Epidermal melanocyte (primary cell): ENCODE measurements around the gene SYN1.
A peak's percentile ranks its signal among the peaks of the same experiment; 100 is the strongest.

Source experiments
- DNase-seq: peaks from one replicate; pipeline ENCODE4 v3.0.0; 2011; ENCODE audit warnings: low spot score; ENCODE audit not compliant: insufficient read length

Gene SYN1

DNA sequence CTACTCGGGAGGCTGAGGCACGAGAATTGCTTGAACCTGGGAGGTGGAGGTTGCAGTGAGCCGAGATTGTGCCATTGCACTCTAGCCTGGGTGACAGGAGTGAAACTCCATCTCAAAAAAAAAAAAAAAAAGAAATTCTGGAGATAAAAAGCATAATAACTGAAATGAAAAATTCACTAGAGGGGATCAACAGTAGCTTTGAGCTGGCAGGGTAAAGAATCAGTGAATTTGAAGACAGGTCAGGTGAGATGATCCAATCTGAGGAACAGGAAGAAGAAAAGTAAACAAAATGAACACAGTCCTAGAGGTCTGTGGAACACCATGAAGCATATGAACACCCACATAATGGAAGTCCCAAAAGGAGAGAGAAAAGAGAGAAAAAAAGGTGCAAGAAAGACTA lies 22.4 kb downstream of the SYN1 start:
- no peak for DNase-seq

- no peak for DNase-seq
These were observed 23.4 kb downstream of the SYN1 start for GRCh38 chrX:47596256-47596655.

GRCh38 chrX:47595716-47596251 lies 23.9 kb downstream of the SYN1 start:
- no peak for DNase-seq

DNA sequence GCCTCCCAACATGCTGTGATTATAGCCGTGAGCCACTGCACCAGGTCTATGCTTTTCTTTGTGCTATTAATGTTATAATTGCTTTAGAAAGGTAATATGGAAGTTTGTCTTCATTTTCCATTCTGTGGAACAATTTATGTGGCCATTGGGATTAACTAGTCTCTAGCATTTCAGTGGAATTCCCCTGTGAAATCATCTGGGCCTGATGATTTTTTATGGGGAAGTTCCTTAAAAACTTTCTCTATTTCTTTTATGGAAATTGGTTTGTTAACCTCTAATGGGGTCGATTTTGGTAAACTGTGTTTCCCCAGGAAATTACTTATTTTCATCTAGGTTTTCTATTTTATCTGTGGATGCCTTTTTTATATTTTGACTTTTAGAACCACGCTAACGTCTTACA lies 26.1 kb downstream of the SYN1 start:
- no peak for DNase-seq

GRCh38 chrX:47590984-47591383 lies 28.7 kb downstream of the SYN1 start:
- DNase-seq = no peak

DNA sequence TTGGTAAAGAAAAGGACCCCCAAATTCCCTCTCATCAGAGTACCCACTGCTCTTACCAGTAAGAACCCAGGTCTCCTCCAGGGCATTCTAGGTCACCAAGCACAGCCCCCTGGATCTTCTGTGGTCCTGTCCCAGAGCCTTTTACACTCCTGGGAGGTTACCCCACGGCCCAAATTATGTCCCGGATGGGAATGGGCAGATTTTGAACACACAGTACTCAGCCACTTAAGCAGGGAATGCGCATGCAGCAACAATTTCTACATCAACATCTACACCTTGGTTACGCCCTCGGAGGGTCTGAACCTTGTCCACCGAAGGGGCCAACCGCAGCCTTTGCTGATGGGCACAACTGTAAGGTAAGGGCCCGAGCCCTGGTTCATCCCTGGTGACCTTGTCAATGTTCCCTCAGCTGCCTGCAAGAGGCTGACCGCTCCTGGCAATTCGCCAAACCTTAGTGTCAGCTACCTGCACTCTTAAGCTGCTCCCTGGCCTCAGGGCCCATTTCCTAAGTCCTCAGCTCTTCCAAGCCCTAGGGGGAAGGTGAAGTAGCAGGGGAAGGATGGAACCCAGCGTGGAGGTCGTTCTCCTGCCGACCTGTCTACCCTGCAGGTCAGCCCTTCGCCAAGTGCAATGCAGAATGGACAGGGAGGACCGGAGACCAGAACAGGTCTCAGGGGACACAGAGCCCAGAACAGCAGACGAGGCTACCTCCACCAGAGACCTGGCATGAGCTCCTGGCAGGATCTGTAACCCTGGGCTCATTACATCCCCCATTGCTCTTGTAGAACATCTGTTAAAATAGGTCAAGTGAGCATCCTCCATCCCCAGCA lies 31.5 kb downstream of the SYN1 start:
- no peak for DNase-seq

GRCh38 chrX:47587091-47587891 lies 32.4 kb downstream of the SYN1 start:
- no peak for DNase-seq

GRCh38 chrX:47586043-47586787 lies 33.4 kb downstream of the SYN1 start:
- DNase-seq = no peak

DNA sequence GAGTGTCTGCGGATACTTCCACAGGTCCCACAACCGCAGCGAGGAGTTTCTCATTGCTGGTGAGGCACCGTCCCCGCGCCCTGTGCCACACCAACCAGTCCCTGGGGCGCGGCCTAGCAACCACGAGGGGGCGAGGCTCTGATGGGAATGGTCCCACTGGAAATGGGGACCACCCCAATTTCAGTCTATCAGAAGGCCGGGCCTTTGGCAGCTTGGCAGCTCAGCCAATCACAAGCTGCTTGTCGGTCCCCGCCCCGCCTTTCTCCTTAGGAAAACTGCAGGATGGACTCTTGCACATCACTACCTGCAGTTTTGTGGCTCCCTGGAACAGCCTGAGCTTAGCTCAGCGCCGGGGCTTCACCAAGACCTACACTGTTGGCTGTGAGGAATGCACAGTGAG lies 34.4 kb downstream of the SYN1 start:
- no peak for DNase-seq

DNA sequence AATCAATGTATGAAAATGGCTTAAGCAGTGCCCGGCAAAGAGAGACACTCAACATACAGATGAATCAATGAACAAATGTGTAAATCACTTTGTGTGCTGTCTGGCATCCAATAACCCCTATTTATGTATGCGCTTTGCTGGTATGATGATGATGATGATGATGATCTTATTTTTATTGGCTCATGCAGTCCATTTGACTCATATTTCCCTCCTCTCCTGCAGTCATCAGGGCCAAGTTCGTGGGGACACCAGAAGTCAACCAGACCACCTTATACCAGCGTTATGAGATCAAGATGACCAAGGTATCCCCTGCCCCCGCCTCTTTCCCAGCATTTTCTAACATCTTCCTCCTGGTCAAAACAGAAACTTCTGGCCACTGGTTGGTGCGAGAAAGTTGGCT lies 34.9 kb downstream of the SYN1 start:
- no peak for DNase-seq

DNA sequence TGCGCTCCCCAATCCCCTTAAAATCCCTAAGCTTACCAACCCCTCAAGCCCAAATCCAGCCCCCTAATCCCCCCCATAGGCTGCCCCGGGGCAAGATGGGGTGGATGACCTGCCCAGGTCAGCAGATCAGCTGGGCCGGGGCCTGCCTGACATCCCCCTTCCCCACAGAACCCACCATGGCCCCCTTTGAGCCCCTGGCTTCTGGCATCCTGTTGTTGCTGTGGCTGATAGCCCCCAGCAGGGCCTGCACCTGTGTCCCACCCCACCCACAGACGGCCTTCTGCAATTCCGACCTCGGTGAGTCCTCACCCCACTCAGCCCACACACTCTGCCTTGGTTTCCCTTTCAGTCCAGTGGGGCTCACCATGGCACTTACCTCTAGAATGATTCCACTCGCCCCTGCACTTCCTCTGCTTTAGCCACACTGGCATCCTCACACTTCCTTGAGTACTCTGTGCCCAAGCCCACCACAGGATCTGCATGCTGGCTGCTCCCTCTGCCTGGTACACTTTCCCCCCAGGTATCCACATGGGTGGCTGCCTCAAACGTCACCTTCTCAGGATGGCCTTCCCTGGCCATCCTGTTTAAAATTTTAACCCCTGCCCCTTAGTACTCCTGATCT lies 36.3 kb downstream of the SYN1 start:
- no peak for DNase-seq

DNA sequence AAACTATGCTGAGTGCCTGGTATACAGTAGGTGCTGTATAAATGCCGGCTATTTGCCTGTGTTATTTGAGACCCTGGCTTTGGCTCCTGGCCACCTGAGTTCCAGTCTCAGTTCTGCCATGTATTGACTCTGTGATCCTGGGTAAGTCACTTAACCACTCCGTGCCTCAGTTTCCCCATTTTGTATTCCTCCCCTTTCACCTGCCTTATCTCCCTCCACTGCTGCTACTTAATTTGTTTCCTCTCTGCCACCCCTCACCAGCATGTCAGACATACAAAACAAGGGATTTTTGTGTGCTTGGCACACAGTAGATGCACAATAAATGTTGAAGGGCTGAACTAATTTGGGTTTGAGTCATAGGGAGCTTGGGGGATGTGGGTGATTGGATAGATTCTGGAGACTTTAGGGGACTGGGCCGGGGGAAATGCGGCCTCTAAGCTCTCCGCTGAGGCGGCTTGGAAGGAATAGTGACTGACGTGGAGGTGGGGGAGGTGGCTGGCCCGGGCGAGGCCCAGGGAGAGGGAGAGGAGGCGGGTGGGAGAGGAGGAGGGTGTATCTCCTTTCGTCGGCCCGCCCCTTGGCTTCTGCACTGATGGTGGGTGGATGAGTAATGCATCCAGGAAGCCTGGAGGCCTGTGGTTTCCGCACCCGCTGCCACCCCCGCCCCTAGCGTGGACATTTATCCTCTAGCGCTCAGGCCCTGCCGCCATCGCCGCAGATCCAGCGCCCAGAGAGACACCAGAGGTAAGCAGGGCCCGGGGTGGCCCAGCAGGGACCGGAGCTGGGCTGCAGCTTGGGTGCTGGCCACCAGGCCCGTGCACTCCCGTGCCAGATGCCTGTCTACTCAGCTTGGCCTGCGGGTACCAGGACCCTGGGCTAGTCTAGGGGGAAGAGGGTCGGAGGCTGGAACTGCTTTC lies 37.7 kb downstream of the SYN1 start, which contains the start of gene TIMP1:
Gene TIMP1, plus strand, starts transcription at position 706 of the 917 bp plus-strand sequence. CDS start 980 bp downstream, outside the sequence.
- DNase-seq = peak; percentile 80

DNA sequence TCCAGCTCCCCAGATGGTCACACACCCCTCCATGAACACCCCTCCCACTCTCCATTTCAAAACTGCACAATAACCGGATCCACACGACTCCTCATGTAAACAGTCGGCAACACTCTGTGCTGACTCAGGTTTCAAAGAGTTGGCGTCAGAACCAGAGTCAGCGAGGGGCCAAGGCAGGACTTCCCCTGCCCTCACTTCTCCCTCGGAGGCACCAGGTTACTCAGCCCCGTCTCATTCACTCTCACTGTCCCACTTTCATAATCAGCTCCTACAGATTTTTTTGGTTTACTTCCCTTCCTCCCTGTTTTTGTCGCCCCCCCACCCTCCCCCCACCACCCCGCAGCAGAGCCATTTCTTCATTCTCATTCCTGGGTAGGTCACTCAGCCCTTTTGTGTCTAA lies 40.1 kb downstream of the SYN1 start:
- no peak for DNase-seq

- no peak for DNase-seq
These were observed 41.0 kb downstream of the SYN1 start for GRCh38 chrX:47578692-47579091.

DNA sequence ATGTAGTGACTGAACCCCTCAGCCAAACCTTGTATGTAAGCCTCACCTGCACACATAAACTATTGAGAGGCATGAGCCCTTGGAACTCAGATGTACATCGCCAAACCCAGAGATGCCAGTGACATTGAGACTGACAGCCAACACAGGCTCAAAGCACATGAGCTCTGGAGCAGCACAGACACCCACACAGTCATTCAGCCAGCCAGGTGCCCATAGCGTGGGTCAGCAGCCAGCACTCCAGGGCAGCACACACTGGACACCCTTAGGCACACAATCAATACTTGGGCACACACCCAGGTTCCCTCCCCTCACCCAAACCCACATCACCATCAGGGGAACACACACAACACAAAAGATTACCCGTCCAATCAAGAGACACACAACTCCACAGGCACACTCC lies 41.8 kb downstream of the SYN1 start:
- DNase-seq = no peak

- no peak for DNase-seq
These were observed 42.2 kb downstream of the SYN1 start for GRCh38 chrX:47577424-47577823.

- no peak for DNase-seq
These were observed 43.4 kb downstream of the SYN1 start for GRCh38 chrX:47576021-47576898.

DNA sequence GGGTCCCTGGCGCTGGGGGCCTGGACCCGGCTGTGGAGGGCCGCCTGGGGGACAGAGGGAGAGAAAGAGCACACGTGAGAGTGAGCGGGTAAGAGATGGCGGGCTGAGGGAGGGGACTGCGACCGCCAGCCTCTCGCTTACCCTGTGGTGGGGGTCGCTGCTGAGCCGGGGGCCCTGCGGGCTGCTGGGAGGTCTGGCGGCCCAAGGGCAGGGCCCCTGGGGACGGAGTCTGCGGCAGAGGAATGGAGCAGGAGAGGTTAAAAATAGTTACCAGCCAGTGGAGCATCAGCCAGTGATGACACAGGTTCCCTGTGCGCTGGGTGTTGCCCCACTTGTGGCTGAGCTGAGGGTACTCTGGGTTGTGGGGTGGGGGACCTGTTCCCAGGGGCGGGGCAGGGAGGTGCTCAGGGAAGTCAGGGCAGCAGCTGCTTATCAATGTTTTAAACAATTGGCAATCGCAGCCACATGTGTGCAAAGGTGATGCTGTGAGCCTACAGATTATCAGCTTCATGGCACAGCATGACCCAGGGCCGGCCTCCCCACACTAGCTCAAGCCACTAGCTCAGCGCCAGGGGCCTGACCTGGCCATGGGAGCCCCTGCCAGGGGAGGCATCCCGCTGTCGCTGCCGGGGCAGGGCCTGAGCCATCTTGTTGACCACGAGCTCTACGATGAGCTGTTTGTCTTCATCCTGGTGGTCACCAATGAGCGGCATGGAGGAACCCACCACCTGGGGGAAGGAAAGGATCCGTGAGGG lies 44.9 kb downstream of the SYN1 start:
- no peak for DNase-seq
